Smooth muscle cell (in vitro differentiated cells): ENCODE measurements around the gene PRRC1. TPM values are rescaled to one million over a fixed set of nuclear protein-coding genes. Genes with fewer than 3 reads are reported as not detected.

Experiments used
- DNase-seq: peaks from one replicate; lab custom pipeline; 2025; ENCODE audit not compliant: unreplicated experiment; lab: John Stamatoyannopoulos, UW
- H2AFZ ChIP-seq: fragments of 200-600 bp; sonication (generic); 2 replicates; pipeline ENCODE4 v1.6.0; 2016; ENCODE audit warnings: antibody characterized with exemption, low read depth, mild to moderate bottlenecking
- H3F3A ChIP-seq: fragments of 200-600 bp; sonication (generic); 2 replicates; pipeline ENCODE4 v1.6.0; 2017; ENCODE audit warnings: antibody characterized with exemption, low read depth
- H3K27ac ChIP-seq: fragments of 200-600 bp; sonication (generic); 2 replicates; pipeline ENCODE4 v1.5.1; 2016; ENCODE audit warnings: low read depth, mild to moderate bottlenecking
- H3K27me3 ChIP-seq: fragments of 200-600 bp; sonication (generic); 2 replicates; pipeline ENCODE4 v1.6.1; 2016; ENCODE audit warnings: low read depth, mild to moderate bottlenecking
- H3K36me3 ChIP-seq: fragments of 200-600 bp; sonication (generic); 2 replicates; pipeline ENCODE4 v1.5.1; 2016; ENCODE audit warnings: low read depth
- H3K4me1 ChIP-seq: fragments of 200-600 bp; sonication (generic); 2 replicates; pipeline ENCODE4 v1.5.1; 2016; ENCODE audit warnings: low read depth
- H3K4me2 ChIP-seq: fragments of 200-600 bp; sonication (generic); 2 replicates; pipeline ENCODE4 v1.6.0; 2016; ENCODE audit warnings: mild to moderate bottlenecking
- H3K4me3 ChIP-seq: fragments of 200-600 bp; sonication (generic); 2 replicates; pipeline ENCODE4 v1.5.1; 2016; ENCODE audit warnings: mild to moderate bottlenecking
- H3K79me2 ChIP-seq: fragments of 200-600 bp; sonication (generic); 2 replicates; pipeline ENCODE4 v1.6.0; 2016; ENCODE audit warnings: low read depth, mild to moderate bottlenecking
- H3K9ac ChIP-seq: fragments of 200-600 bp; sonication (generic); 2 replicates; pipeline ENCODE4 v1.6.0; 2016; ENCODE audit warnings: low read depth
- H3K9me3 ChIP-seq: fragments of 200-600 bp; sonication (generic); replicated peaks from 2 replicates; pipeline ENCODE4 v1.5.1; 2016; ENCODE audit warnings: low read depth
- H4K20me1 ChIP-seq: fragments of 200-600 bp; sonication (generic); 2 replicates; pipeline ENCODE4 v1.6.0; 2016; ENCODE audit warnings: low read depth
- WGBS: methylation state at CpG from one replicate; pipeline ENCODE4 v1.1.7; 2016; ENCODE audit warnings: low lambda C conversion rate; 5-methylcytosine and 5-hydroxymethylcytosine counted together
- polyA plus RNA-seq: library from polyadenylated mRNA; unstranded; fragments of >200 nt; fragmentation: Nextera tagmentation; extraction: Ambion mirVana; gene quantifications from 2 replicates; pipeline ENCODE4 v1.2.1, GENCODE V29; 2016
- total RNA-seq: library from RNA; depleted of rRNA; stranded (reverse); fragments of >200 nt; gene quantifications from 2 replicates; pipeline ENCODE4 v1.2.3, GENCODE V29; 2014
- TF ChIP-seq, protein P1 (sequence below): fragments of 200-600 bp; sonication (generic); IDR thresholded peaks from 2 replicates; pipeline ENCODE4 v1.5.1; 2017; ENCODE audit warnings: borderline replicate concordance, mild to moderate bottlenecking, antibody characterized with exemption; ENCODE audit not compliant: insufficient read depth, poor library complexity, severe bottlenecking

PRRC1 gene
- total and polyA plus RNA-seq, 2 experiments from 2014 or later: 80.5 to 159 TPM

- no peaks in the 10 kb centered on the region for H3F3A ChIP-seq
- no peak overlapping the region for H3K9ac ChIP-seq
- no peaks in the 10 kb centered on the region for H3K36me3 ChIP-seq
- DNase-seq: no peak
- H3K4me1 ChIP-seq: no peaks in the 10 kb centered on the region
- no peak overlapping the region for H2AFZ ChIP-seq
- no peaks in the 10 kb centered on the region for H3K27me3 ChIP-seq
- no peak overlapping the region for H3K4me2 ChIP-seq
- peaks cover 5% of the 10 kb centered on the region for H3K9me3 ChIP-seq
- no peaks in the 10 kb centered on the region for H4K20me1 ChIP-seq
- 86% methylated on average over 1 of the region's 1 CpG for WGBS
- no peak overlapping the region for H3K27ac ChIP-seq
- H3K4me3 ChIP-seq: no peak overlapping the region
- TF ChIP-seq, protein P1, sequence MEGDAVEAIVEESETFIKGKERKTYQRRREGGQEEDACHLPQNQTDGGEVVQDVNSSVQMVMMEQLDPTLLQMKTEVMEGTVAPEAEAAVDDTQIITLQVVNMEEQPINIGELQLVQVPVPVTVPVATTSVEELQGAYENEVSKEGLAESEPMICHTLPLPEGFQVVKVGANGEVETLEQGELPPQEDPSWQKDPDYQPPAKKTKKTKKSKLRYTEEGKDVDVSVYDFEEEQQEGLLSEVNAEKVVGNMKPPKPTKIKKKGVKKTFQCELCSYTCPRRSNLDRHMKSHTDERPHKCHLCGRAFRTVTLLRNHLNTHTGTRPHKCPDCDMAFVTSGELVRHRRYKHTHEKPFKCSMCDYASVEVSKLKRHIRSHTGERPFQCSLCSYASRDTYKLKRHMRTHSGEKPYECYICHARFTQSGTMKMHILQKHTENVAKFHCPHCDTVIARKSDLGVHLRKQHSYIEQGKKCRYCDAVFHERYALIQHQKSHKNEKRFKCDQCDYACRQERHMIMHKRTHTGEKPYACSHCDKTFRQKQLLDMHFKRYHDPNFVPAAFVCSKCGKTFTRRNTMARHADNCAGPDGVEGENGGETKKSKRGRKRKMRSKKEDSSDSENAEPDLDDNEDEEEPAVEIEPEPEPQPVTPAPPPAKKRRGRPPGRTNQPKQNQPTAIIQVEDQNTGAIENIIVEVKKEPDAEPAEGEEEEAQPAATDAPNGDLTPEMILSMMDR: no peak
- no peaks in the 10 kb centered on the region for H3K79me2 ChIP-seq
Observed at GRCh38 chr5:127577458-127577857, 60.0 kb downstream of the PRRC1 start.

- H3K9me3 ChIP-seq: no peaks in the 10 kb centered on the region
- no peak for DNase-seq
- H3K36me3 ChIP-seq: no peaks in the 10 kb centered on the region
- no peak overlapping the region for H3K9ac ChIP-seq
- no peaks in the 10 kb centered on the region for H3K79me2 ChIP-seq
- peaks cover 4% of the 10 kb centered on the region for H3K4me1 ChIP-seq
- H3K27me3 ChIP-seq: no peaks in the 10 kb centered on the region
- H4K20me1 ChIP-seq: no peaks in the 10 kb centered on the region
- WGBS: 96% methylated on average over 2 of the region's 2 CpGs
- H3F3A ChIP-seq: no peaks in the 10 kb centered on the region
- H3K4me2 ChIP-seq: no peak overlapping the region
- no peak overlapping the region for H2AFZ ChIP-seq
- H3K4me3 ChIP-seq: no peak overlapping the region
- H3K27ac ChIP-seq: no peak overlapping the region
- TF ChIP-seq, protein P1: no peak
Observed at GRCh38 chr5:127580731-127581130, 63.3 kb downstream of the PRRC1 start.

DNA sequence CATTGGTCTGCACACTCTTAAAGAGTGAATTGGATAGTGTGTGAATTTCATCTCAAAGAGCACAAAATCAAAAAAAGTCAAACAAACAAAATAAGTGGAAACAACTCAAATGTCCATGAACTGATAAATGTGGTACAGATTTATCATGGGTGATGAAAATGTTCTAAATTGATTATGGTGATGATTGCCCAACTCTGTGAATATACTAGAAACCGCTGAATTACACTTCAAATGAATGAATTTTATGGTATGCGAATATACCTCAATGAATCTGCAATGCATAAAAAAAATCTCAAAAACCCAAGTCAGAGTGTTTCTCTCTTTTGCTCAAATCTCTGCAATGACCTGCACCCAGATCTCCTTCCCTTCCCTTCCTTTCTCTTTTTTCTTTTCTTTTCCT, 64.0 kb downstream of the PRRC1 start:
- Histone ChIP-seq H3K9me3 (no peaks in the 10 kb centered on the region), H3K4me2 (no peak overlapping the region), H3K79me2 (no peaks in the 10 kb centered on the region), H3K27me3 (no peaks in the 10 kb centered on the region), H3K4me3 (no peak overlapping the region), H2AFZ (no peak overlapping the region), H3K27ac (no peak overlapping the region), H3K9ac (no peak overlapping the region), H3K4me1 (peaks cover 9% of the 10 kb centered on the region), H3F3A (peaks cover 4% of the 10 kb centered on the region), H3K36me3 (no peaks in the 10 kb centered on the region), H4K20me1 (no peaks in the 10 kb centered on the region)
- TF ChIP-seq, protein P1: no peak
- no peak for DNase-seq
- 94% methylated on average over 2 of the region's 2 CpGs for WGBS

DNA sequence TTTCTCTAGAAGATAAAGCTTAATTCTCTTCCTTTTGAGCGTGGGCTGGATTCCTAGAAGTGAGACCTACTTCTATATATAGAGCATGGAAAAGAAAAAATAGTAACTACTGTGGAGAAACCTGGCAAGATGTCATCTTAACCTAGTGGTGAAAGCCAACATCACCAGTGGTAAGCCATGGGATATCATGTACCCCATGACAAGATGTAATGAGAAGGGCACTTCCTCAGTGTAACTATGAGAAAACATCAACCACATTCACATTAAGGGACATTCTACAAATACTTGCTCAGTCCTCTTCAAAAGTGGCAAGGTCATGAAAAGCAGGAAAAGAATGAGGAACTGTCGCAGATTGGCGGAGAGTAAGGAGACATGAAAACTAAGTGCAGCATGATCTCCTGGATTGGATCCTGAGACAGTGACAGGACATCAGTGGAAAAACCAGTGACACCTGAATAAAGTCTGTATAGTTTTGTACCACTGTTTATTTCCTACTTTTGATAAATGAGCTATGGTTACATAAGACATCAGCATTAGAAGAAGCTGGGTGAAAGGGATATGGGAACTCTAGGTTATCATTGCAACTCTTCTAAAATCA, 65.4 kb downstream of the PRRC1 start:
- H3K4me2 ChIP-seq: no peak overlapping the region
- H4K20me1 ChIP-seq: no peaks in the 10 kb centered on the region
- H3K27me3 ChIP-seq: no peaks in the 10 kb centered on the region
- no peak overlapping the region for H3K4me3 ChIP-seq
- no peaks in the 10 kb centered on the region for H3K79me2 ChIP-seq
- TF ChIP-seq, protein P1: no peak
- WGBS: 99% methylated on average over 3 of the region's 3 CpGs
- H2AFZ ChIP-seq: no peak overlapping the region
- H3K9me3 ChIP-seq: no peaks in the 10 kb centered on the region
- H3K4me1 ChIP-seq: peaks cover 14% of the 10 kb centered on the region
- H3K27ac ChIP-seq: no peak overlapping the region
- DNase-seq: no peak
- no peak overlapping the region for H3K9ac ChIP-seq
- H3F3A ChIP-seq: peaks cover 4% of the 10 kb centered on the region
- no peaks in the 10 kb centered on the region for H3K36me3 ChIP-seq
